Measurements from ENCODE around the gene CA5A.
A peak's percentile ranks its signal among the peaks of the same experiment; 100 is the strongest.
"Not testable (repeated sequence)": the region's sequence is repeated elsewhere in the genome, so short reads cannot be mapped to it uniquely, and the experiment has no call there.

The CA5A gene

GRCh38 chr16:87947356-87948118, 11.2 kb upstream of the CA5A start:
- no peak for DNase-seq

GRCh38 chr16:87946596-87947347, 10.4 kb upstream of the CA5A start:
- no peak for DNase-seq

GRCh38 chr16:87945351-87946042, 9.2 kb upstream of the CA5A start:
- no peak for DNase-seq

- DNase-seq: no peak
Observed at GRCh38 chr16:87942680-87943079, 6.4 kb upstream of the CA5A start.

GRCh38 chr16:87939562-87940423, 3.5 kb upstream of the CA5A start:
- DNase-seq: no peak

GRCh38 chr16:87938412-87938949, 2.2 kb upstream of the CA5A start:
- no peak for DNase-seq

GRCh38 chr16:87937231-87937542, 858 bp upstream of the CA5A start:
- not testable (repeated sequence) for DNase-seq

DNA sequence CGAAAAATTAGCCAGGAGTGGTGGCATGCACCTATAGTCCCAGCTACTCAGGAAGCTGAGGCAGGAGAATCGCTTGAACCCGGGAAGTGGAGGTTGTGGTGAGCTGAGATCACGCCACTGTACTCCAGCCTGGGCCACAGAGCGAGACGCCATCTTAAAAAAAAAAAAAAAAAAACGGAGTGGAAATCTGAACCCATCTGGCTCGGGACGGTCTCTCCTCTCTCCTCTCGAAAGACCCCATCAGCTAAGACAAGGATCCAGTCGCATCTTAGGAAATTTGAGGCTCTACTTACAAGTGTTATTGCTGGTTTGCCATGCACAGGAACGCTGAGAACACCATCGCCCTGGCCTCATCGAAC, 334 bp downstream of the CA5A start:
- DNase-seq: not testable (repeated sequence)

DNA sequence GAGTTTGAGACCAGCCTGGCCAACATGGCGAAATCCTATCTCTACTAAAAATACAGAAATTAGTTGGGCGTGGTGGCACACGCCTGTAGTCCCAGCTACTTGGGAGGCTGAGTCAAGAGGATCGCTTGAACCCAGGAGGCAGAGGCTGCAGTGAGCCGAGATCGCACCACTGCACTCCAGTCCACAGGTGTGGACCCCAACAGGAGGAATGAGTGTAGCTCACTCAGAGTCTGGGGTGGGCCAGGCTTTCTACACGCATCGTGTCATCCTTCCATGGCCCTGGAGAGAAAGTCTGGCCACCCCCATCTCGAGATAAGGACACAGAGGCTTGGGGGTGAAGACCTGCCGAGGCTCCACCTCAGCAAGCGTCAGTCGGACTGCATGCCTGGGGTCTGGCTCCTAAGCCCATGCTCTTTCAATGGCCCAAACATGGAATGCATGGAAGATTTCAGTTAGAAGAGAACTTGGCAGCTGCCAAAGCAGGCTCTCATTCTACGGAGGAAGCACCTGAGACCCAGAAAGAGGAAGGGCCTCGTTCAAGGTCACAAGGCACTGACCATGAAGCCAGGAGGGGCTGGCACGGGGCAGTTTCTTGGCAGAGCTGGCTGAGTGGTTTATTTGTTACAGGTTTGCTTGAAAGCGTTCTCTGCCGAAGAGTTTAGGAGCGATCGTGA, 1.4 kb downstream of the CA5A start:
- DNase-seq: not testable (repeated sequence)

DNA sequence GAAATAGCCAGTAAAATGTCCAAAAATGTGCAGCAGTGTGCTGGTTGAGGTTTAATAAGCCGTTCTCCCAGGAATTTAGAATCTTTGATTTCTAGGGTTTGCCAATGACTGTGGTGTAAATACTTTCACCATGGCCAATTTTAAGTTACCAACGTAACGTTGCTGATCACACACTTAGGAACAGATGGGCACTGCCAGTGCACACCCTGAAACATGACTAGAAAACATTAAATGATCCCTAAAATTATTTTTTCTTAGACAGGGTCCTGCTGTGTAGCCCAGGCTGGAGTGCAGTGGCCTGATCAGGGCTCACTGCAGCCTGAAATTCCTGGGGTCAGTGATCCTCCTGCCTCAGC, 3.2 kb downstream of the CA5A start:
- no peak for DNase-seq

DNA sequence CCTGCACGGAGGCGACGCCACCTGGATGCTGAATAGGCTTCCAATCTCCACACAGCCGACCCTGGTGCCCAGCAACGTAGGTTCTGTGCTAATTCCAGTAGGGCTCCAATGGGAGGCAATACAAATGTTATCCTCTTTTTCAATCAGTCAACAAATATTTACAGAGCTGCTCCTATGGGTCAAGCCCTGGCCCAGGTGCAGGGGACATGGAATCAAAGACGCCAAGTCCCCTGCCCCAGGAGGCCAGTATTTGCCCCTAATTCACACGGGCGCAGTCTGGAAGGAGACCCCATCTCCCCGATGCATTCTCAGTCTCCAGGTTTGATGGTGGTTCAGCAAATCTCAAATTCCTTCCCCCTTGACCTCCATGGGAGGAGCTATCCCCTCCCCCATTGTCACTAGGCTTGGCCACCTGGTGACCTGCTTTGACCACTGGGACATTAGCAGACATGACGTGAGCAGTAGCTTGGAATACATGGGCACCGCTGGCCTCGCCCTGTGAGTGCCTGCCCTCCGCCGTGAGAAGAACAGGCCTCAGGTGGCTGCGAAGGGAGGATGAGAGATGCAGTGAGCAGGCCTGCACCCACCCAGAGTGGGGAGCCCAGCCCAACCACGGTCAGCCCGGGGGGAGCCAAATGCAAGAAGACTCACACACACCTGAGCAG, 3.7 kb downstream of the CA5A start:
- DNase-seq: not testable (repeated sequence)

GRCh38 chr16:87931504-87931903, 4.8 kb downstream of the CA5A start:
- peak in 1 of 2 experiments; percentile 41 for DNase-seq

DNA sequence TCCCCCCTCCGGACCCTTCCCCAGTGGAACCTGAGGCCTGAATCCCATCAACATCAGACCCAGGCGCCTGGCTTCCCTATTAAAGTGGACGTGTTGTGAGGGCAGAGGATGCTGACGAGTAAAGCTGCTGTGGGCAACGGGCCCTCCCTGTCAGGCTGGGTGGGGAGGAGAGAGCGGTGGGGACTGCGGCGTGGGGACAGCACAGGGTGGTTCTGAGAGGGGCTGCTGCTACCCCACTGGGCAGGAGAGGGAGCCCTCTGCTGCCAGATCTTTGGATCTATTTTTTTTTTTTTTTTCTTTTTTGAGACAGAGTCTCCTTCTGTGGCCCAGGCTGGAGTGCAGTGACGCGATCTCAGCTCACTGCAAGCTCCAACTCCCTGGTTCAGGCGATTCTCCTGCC, 5.9 kb downstream of the CA5A start:
- no peak for DNase-seq

- DNase-seq: no peak
Observed at GRCh38 chr16:87929986-87930385, 6.3 kb downstream of the CA5A start.

GRCh38 chr16:87927195-87927562, 9.2 kb downstream of the CA5A start:
- DNase-seq: no peak

GRCh38 chr16:87926246-87927194, 9.8 kb downstream of the CA5A start:
- DNase-seq: peak; percentile 30 to 49

DNA sequence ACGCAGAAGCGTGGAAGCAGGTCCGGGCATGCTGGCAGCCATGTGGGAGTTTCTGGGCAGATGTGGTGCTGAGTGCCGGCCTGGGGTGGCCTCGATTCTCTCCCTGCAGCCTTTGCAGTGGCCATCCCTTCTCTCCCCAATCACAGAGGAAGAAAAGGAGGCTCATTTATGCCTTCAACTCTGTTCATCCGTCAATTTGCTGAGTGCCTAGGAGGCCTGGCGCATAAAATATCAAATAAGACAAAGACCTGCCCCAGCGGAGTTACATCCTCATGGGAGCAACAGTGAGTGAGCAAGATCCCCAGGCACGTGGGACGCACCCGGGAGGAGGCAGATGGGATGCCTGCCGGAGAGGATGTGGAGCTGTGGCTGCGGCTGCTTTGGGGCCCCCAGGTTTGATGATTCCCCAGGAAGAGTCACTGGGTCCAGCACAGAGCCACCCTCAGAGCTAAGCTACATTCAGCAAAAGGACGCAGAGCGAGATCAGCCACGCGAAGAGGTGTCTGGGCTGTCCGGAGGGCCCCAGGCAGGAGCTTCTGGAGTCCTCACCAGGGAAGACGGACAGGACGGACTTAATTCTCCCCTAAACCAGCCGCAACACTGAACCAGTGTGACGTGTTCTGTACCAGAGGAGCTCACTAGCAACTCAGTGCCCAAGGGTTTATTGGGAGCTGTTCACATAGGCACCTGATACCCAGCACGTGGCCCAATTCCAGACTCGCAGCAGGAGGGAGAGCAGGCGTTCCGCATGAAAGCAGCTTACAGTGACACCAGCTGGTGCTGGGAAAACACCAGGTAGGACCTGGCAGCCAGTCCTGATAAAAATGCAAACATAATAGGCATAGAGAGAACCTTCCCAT, 11.3 kb downstream of the CA5A start:
- DNase-seq: no peak

DNA sequence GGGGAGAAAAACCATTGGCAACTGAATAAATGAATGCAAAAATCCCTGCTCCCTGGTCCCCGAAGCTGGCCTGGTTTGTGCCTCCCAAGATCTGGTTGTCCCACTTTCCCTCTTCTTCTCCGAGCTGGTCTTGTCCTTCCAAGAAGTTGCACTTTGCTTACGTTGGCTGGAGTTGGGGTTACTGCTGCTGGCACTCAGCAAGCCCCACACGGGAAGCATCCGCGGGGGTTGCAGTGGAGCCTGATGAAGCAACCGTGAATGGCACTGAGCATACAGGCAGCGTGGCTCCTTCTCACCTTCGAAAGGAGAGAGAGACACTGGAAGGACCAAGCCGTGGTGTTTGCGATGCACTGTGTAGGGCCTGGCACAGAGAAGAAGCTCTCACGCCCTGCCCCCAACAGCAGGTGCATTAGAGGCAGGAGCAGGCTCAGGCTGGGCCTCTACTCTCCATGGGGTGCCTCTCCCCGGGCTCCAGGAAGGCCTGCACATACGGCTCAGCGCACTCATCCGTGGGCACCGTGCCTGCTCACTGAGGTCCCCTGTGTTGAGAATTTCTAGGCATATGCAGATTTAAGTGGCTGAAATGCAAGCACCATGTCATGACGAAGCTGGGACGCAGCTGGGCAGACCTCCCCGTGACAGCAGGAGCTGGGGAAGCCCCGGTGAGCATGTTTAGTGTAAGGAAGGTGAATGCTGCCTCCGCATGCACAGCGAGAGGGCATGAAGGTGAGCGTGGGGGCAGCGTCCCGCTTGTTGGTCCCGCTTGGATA, 12.1 kb downstream of the CA5A start:
- DNase-seq: no peak
